HG03045 (cell line): ENCODE measurements around the gene FBXL4.
"Not testable (repeated sequence)": the region's sequence is repeated elsewhere in the genome, so short reads cannot be mapped to it uniquely, and the experiment has no call there.

ENCODE experiments used
- ATAC-seq: cut with Tn5 transposase; IDR thresholded peaks from one replicate; pipeline ENCODE4 v1.9.1; 2021; ENCODE audit warnings: mild to moderate bottlenecking, moderate library complexity; ENCODE audit not compliant: unreplicated experiment

The FBXL4 gene

GRCh38 chr6:98946266-98946878 is 1.4 kb downstream of the FBXL4 start:
- ATAC-seq, result no peak

GRCh38 chr6:98945311-98946115 is 2.2 kb downstream of the FBXL4 start:
- ATAC-seq, result no peak

- no peak for ATAC-seq
Measured at GRCh38 chr6:98944598-98945081, 3.1 kb downstream of the FBXL4 start.

GRCh38 chr6:98944168-98944567 is 3.6 kb downstream of the FBXL4 start:
- no peak for ATAC-seq

- ATAC-seq, result no peak
Measured at GRCh38 chr6:98942263-98942803, 5.4 kb downstream of the FBXL4 start.

GRCh38 chr6:98941319-98941718 is 6.4 kb downstream of the FBXL4 start:
- no peak for ATAC-seq

GRCh38 chr6:98937351-98937750 is 10.4 kb downstream of the FBXL4 start:
- no peak for ATAC-seq

DNA sequence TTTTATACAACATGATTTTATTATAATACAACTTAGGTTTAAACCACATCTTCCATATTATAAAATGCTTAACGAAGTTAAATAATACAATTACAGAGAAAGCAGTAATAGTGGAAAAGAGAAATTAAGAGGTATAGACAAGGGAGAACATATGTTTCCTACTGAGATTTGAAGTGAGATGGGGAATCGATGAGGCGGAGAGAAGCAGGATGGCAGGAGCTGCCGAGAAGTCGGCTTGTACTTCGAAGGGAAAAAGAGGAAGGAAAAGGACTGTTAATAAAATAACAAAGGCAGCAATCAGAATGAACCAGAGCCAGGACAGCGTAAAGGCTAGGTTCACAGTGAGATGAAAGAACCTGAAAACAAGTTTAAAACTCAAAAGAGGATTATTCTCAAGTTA is 15.4 kb downstream of the FBXL4 start:
- no peak for ATAC-seq

DNA sequence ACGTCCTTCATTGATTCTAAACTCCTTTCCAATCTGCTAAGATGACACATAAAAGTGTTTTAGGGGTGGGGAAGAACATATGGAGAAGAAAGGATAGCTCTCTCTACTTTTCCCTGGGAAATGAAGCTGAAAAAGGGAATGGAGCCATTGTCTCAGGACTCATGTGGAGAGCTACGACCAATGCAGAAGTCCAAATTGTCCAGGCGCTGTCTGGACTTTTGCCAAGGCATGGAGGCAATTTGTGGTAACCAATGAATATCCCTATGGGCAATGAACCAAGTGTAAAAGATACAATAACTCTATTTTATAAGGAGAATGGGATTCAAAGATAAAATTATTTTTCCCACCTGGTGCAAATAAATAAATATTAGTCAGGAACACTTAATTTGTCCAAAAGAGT is 16.1 kb downstream of the FBXL4 start:
- ATAC-seq, result no peak

- no peak for ATAC-seq
Measured at GRCh38 chr6:98929498-98930060, 18.2 kb downstream of the FBXL4 start.

DNA sequence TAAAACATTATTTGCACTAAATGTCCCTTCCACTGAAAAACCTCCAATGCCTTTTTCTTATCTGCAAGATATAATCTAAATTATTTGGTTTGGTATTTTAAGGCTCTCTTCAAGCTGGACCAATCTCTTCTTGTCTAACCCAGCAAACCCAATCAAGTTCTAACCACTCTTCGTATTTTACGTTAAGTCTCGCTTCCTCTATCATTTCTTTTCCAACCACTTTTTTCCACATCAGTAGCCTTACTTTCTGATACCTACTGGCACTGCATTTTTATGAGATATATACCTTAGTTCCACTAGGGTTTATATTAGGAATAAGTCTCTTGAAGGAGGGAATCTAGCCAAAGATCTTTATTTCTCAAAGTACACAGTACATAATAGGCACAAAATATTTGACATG is 19.1 kb downstream of the FBXL4 start:
- no peak for ATAC-seq

DNA sequence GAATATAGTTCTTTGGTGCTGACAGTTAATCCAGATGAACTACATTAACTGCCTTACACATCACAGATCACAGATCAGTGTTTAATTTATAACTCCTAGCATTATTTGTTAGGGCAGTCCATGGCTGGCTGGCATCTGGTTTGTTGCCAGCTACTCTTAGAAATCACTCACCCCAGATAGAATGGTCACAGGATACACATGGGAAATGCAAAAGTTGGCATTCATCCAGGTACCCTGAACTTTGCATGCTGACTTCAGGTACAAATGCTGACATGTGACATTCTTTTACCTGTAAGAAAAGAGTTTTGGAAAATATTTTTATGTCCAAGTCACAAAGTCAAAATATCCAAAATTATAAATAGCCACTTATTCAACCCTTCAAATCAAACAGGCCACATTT is 20.2 kb downstream of the FBXL4 start:
- ATAC-seq, result no peak

- ATAC-seq, result no peak
Measured at GRCh38 chr6:98925831-98926230, 21.9 kb downstream of the FBXL4 start.

GRCh38 chr6:98924647-98925046 is 23.1 kb downstream of the FBXL4 start:
- ATAC-seq, result no peak

DNA sequence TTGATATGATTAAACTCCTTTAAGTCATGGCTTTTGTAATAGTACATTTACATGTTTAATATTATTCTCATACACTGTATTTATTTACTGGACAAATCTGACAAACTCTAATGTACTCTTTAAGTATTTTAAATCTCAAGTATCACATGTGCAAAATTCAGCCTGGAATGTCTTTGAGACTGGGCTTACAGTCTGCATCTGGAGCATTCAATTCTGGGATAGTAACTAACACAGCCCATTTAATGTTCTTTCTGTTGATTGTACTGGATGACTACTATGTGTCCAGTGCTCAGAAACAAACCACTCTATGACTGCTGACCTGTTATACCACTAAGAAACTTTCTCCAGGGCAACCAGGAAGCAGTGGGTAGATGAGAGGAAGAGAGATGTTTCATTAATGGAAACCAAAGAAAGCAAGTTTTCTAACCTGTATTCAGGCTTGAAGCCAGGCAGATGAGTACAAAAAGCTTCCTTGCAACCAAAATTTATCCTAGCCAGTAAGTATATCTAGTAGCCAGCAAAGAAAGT is 26.8 kb downstream of the FBXL4 start:
- peak; percentile 76 for ATAC-seq

DNA sequence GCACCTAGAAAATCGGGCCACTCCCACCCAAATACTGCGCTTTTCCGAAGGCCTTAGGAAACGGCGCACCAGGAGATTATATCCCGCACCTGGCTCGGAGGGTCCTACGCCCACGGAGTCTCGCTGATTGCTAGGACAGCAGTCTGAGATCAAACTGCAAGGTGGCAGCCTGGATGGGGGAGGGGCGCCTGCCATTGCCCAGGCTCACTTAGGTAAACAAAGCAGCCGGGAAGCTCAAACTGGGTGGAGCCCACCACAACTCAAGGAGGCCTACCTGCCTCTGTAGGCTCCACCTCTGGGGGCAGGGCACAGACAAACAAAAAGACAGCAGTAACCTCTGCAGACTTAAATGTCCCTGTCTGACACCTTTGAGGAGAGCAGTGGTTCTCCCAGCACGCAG is 36.8 kb downstream of the FBXL4 start:
- not testable (repeated sequence) for ATAC-seq

DNA sequence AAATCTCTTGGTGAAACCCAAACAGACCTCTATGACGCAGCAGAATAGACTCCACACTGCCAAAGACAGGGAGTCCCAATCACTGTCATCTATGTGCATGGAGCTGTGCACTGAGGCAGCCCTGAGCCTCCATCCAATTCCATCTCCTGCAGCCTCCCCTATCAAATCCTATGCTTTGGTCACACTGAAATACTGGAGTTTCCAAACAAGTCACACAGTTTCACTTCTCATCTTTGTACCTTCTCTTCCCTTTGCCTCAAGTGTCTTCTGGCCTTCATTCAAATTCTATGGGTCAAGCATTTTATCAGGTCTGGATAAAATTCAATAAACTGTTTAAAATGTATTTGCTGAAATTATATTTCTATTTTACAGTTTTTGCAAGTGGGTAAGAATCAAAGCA is 38.5 kb downstream of the FBXL4 start:
- ATAC-seq, result no peak

DNA sequence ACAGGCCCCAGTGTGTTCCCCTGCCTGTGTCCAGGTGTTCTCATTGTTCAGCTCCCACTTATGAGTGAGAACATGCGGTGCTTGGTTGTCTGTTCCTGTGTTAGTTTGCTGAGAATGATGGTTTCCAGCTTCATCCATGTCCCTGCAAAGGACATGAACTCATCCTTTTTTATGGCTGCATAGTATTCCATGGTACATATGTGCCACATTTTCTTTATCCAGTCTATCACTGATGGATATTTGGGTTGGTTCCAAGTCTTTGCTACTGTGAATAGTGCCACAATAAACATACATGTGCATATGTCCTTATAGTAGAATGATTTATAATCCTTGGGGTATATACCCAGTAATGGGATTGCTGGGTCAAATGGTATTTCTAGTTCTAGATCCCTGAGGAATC is 41.4 kb downstream of the FBXL4 start:
- not testable (repeated sequence) for ATAC-seq

GRCh38 chr6:98905759-98906158 is 42.0 kb downstream of the FBXL4 start:
- ATAC-seq, result no peak

GRCh38 chr6:98904096-98904495 is 43.6 kb downstream of the FBXL4 start:
- ATAC-seq, result no peak

GRCh38 chr6:98900706-98901105 is 47.0 kb downstream of the FBXL4 start:
- no peak for ATAC-seq

DNA sequence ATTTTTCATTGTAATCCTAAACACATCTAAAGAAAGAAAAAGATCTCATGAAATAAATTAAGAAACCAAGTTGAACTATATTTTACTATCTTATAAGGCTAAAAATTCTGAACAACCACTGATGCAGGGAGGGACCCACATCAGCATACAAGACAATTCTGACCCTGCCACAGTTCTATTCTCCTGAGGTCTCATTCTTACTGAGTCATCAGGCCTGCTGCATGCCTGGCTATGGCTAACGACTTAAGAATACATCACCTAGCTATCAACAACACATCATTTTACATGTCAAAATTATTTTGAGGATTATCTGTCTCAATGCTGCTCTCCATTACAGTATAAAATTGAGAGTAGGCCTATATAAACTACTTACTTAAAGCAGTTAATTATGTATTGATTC is 52.9 kb downstream of the FBXL4 start:
- ATAC-seq, result no peak
